Renal pelvis (tissue), 4 donors: ENCODE data around the gene RGS7. TPM values are rescaled to one million over a fixed set of nuclear protein-coding genes. Genes with fewer than 3 reads are reported as not detected.
"Not testable (repeated sequence)": the region's sequence is repeated elsewhere in the genome, so short reads cannot be mapped to it uniquely, and the experiment has no call there.

Experiments
- DNase-seq: peaks from one replicate; pipeline ENCODE4 v3.0.0-alpha.2; 2013
- polyA plus RNA-seq, 3 donors: library from polyadenylated mRNA; unstranded; fragments of 120-200 nt; gene quantifications; one replicate each; pipeline ENCODE4 v1.2.1, GENCODE V29; 2013; ENCODE audit not compliant: insufficient read length in 3 of 3

RGS7 gene
- polyA plus RNA-seq, 3 donors = 4.4 to 4.9 (median 4.6) TPM

- no peak for DNase-seq
These were observed 442.5 kb downstream of the RGS7 start for GRCh38 chr1:240914506-240914905.

- no peak for DNase-seq
These were observed 444.2 kb downstream of the RGS7 start for GRCh38 chr1:240912821-240913220.

GRCh38 chr1:240909701-240910457 lies 447.1 kb downstream of the RGS7 start:
- DNase-seq = no peak

- DNase-seq = no peak
These were observed 450.5 kb downstream of the RGS7 start for GRCh38 chr1:240906477-240906876.

- DNase-seq = no peak
These were observed 451.7 kb downstream of the RGS7 start for GRCh38 chr1:240905225-240905765.

- not testable (repeated sequence) for DNase-seq
These were observed 461.6 kb downstream of the RGS7 start for GRCh38 chr1:240895424-240895823.

- no peak for DNase-seq
These were observed 468.3 kb downstream of the RGS7 start for GRCh38 chr1:240888787-240889048.

GRCh38 chr1:240888039-240888786 lies 468.8 kb downstream of the RGS7 start:
- peak; percentile 45 for DNase-seq

- DNase-seq = no peak
These were observed 473.5 kb downstream of the RGS7 start for GRCh38 chr1:240883490-240883889.

- DNase-seq = not testable (repeated sequence)
These were observed 474.2 kb downstream of the RGS7 start for GRCh38 chr1:240882656-240883308.

- no peak for DNase-seq
These were observed 478.4 kb downstream of the RGS7 start for GRCh38 chr1:240878631-240879030.

- DNase-seq = no peak
These were observed 479.4 kb downstream of the RGS7 start for GRCh38 chr1:240877605-240878004.

- no peak for DNase-seq
These were observed 480.9 kb downstream of the RGS7 start for GRCh38 chr1:240876071-240876470.

GRCh38 chr1:240869071-240869470 lies 487.9 kb downstream of the RGS7 start:
- no peak for DNase-seq

GRCh38 chr1:240866724-240867123 lies 490.3 kb downstream of the RGS7 start:
- no peak for DNase-seq

- no peak for DNase-seq
These were observed 497.0 kb downstream of the RGS7 start for GRCh38 chr1:240860023-240860422.

- no peak for DNase-seq
These were observed 502.6 kb downstream of the RGS7 start for GRCh38 chr1:240854367-240854766.

- no peak for DNase-seq
These were observed 509.7 kb downstream of the RGS7 start for GRCh38 chr1:240847325-240847724.

GRCh38 chr1:240844486-240844885 lies 512.5 kb downstream of the RGS7 start:
- no peak for DNase-seq

- DNase-seq = no peak
These were observed 513.2 kb downstream of the RGS7 start for GRCh38 chr1:240843798-240844197.

GRCh38 chr1:240836271-240836670 lies 520.7 kb downstream of the RGS7 start:
- DNase-seq = no peak

GRCh38 chr1:240835291-240835690 lies 521.7 kb downstream of the RGS7 start:
- no peak for DNase-seq

- no peak for DNase-seq
These were observed 523.9 kb downstream of the RGS7 start for GRCh38 chr1:240833075-240833474.
